ENCODE data around the gene EDDM3A.
"Not testable (repeated sequence)": the region's sequence is repeated elsewhere in the genome, so short reads cannot be mapped to it uniquely, and the experiment has no call there.

Gene EDDM3A

GRCh38 chr14:20733684-20734429 lies 11.8 kb upstream of the EDDM3A start:
- DNase-seq = no peak

GRCh38 chr14:20734430-20734806 lies 11.3 kb upstream of the EDDM3A start:
- DNase-seq = no peak

- DNase-seq = not testable (repeated sequence)
Measured at GRCh38 chr14:20738292-20738691, 7.4 kb upstream of the EDDM3A start.

GRCh38 chr14:20742132-20742531 lies 3.6 kb upstream of the EDDM3A start:
- no peak for DNase-seq

GRCh38 chr14:20743556-20743955 lies 2.1 kb upstream of the EDDM3A start:
- DNase-seq = no peak

- DNase-seq = no peak
Measured at GRCh38 chr14:20746566-20746965, 879 bp downstream of the EDDM3A start.

GRCh38 chr14:20748439-20748838 lies 2.8 kb downstream of the EDDM3A start:
- no peak for DNase-seq

GRCh38 chr14:20750194-20750593 lies 4.5 kb downstream of the EDDM3A start:
- no peak for DNase-seq

GRCh38 chr14:20751963-20752562 lies 6.4 kb downstream of the EDDM3A start:
- no peak for DNase-seq

GRCh38 chr14:20754308-20754707 lies 8.6 kb downstream of the EDDM3A start:
- no peak for DNase-seq

GRCh38 chr14:20755037-20755436 lies 9.3 kb downstream of the EDDM3A start:
- DNase-seq = no peak

- peak; percentile 20 for DNase-seq
Measured at GRCh38 chr14:20757965-20758364, 12.3 kb downstream of the EDDM3A start.

- not testable (repeated sequence) for DNase-seq
Measured at GRCh38 chr14:20759465-20759864, 13.8 kb downstream of the EDDM3A start.

GRCh38 chr14:20760950-20761349 lies 15.3 kb downstream of the EDDM3A start:
- DNase-seq = no peak

GRCh38 chr14:20768593-20768892 lies 22.9 kb downstream of the EDDM3A start:
- DNase-seq = no peak

GRCh38 chr14:20769421-20769820 lies 23.7 kb downstream of the EDDM3A start:
- DNase-seq = no peak

- DNase-seq = no peak
Measured at GRCh38 chr14:20772650-20773049, 27.0 kb downstream of the EDDM3A start.

- DNase-seq = no peak
Measured at GRCh38 chr14:20774258-20774824, 28.7 kb downstream of the EDDM3A start.

GRCh38 chr14:20775043-20775442 lies 29.4 kb downstream of the EDDM3A start:
- DNase-seq = no peak

GRCh38 chr14:20775901-20776300 lies 30.2 kb downstream of the EDDM3A start:
- DNase-seq = no peak

- DNase-seq = no peak
Measured at GRCh38 chr14:20781803-20782202, 36.1 kb downstream of the EDDM3A start.

- DNase-seq = no peak
Measured at GRCh38 chr14:20782280-20782890, 36.7 kb downstream of the EDDM3A start.

- no peak for DNase-seq
Measured at GRCh38 chr14:20787025-20787424, 41.3 kb downstream of the EDDM3A start.

- no peak for DNase-seq
Measured at GRCh38 chr14:20789230-20789813, 43.6 kb downstream of the EDDM3A start.
